ENCODE data around the gene ELF4. TPM values are rescaled to one million over a fixed set of nuclear protein-coding genes. Genes with fewer than 3 reads are reported as not detected.
A peak's percentile ranks its signal among the peaks of the same experiment; 100 is the strongest.

Gene ELF4
- total and polyA plus RNA-seq, 2 experiments from 2014 or later = 13.6 to 21.1 TPM

DNA sequence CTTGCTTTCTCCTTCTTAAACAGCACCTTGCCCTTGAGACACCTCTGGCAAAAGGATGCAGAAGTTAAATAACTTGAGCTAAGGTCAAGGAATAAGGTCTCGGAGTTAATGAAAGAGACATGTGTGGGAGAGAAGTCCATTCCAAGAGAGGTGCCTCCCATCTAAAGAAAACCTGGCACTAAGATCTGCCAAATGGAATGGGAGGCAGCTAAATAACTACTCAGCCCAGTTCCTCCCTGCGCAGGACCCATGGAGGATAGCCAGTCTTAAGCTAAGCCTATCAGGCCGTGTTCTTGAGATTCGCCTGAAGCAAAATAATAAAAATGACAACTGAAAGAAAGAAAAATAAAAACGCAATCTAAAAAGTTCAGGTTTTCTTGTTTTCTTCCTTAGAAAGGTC lies 20.7 kb upstream of the ELF4 start:
- Histone ChIP-seq H3K36me3 (replicated peaks; ENCODE audit: insufficient read depth, low read depth) (no peaks in the 10 kb centered on the region), H3K27me3 (no peaks in the 10 kb centered on the region), H3K4me3 (no peak overlapping the region), H3K27ac (no peak overlapping the region), H3K79me2 (no peaks in the 10 kb centered on the region), H3K9me3 (ENCODE audit: low read depth) (no peaks in the 10 kb centered on the region), H2AFZ (no peak overlapping the region), H3K4me2 (no peak overlapping the region), H4K20me1 (ENCODE audit: insufficient read depth, poor library complexity, severe bottlenecking) (no peaks in the 10 kb centered on the region), H3K9me2 (replicated peaks; ENCODE audit: insufficient read depth) (no peaks in the 10 kb centered on the region), H3K4me1 (ENCODE audit: insufficient read depth) (no peaks in the 10 kb centered on the region)
- TF ChIP-seq, protein P1, sequence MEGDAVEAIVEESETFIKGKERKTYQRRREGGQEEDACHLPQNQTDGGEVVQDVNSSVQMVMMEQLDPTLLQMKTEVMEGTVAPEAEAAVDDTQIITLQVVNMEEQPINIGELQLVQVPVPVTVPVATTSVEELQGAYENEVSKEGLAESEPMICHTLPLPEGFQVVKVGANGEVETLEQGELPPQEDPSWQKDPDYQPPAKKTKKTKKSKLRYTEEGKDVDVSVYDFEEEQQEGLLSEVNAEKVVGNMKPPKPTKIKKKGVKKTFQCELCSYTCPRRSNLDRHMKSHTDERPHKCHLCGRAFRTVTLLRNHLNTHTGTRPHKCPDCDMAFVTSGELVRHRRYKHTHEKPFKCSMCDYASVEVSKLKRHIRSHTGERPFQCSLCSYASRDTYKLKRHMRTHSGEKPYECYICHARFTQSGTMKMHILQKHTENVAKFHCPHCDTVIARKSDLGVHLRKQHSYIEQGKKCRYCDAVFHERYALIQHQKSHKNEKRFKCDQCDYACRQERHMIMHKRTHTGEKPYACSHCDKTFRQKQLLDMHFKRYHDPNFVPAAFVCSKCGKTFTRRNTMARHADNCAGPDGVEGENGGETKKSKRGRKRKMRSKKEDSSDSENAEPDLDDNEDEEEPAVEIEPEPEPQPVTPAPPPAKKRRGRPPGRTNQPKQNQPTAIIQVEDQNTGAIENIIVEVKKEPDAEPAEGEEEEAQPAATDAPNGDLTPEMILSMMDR (IDR thresholded peaks at IDR 0.05; ENCODE audit: poor library complexity) = no peak
- TF ChIP-seq EZH2 (IDR thresholded peaks at IDR 0.05; ENCODE audit: borderline replicate concordance) = no peak
- no peak for TF ChIP-seq EZH2phosphoT487 (IDR thresholded peaks at IDR 0.05; ENCODE audit: low read depth, severe bottlenecking, unreplicated experiment)
- DNase-seq (ENCODE audit: low spot score) = no peak
- WGBS (ENCODE audit: low lambda C conversion rate, missing lambda C conversion rate) = 87% methylated on average over 5 of the region's 5 CpGs

DNA sequence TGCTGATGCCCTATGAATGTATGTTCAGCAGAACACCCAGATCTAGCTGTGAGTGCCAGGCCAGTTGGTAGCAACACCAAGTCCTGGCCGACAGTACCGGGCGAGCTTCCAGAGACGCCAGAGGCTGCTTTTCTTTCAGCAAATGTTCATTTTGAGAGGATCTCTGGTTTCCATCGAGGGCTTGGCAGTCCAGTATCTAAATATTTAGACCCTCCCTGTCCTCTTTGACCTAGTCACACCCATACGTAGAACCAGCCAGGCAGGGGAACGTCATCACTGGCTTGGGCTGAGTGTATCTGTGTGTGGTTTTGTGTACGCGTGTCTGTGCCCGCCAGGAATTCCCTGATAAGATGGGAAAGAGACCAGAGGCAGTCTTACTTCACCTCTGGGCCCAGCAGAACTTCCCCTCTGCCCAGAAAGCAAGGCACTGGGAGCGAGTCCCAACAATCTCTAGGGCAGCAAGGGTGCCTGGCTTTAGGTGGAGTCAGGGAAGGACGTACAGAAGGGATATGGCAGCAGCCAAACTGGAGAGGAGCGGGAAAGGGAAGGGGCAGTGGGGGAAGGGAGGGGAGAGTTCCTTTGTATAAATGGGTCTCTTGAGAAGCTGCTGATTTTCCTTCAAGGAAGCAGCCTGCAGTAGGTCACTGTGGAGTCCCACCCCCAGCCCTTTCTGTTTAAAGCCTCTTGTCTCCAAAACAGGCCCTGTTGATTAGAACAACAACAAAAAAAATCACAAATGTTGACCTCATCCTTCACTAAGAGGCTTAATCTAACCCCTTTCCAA lies 15.0 kb upstream of the ELF4 start:
- peak; percentile 51 for DNase-seq (ENCODE audit: low spot score)
- H3K4me3 ChIP-seq = no peak overlapping the region

DNA sequence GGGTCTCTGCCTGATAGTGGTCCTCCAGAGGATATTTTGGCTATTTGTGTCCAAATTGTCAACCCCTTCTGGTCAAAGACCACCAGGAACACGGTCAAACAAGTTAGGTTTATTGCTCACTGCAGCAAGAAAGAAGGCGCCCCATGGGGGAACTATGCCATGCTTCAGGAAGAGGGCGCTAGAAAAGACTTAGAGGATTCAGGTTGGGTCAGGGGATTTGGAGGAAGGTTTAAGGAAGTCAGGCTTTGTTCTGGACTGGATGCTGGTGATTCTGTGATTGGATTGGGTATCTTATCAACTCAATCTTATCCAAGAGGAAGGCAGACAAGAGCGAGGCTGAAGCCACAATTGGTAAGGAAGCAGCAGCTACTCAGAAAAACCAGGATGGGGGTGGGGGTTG lies 14.3 kb upstream of the ELF4 start:
- no peaks in the 10 kb centered on the region for H4K20me1 ChIP-seq (ENCODE audit: insufficient read depth, poor library complexity, severe bottlenecking)
- no peak overlapping the region for H3K4me3 ChIP-seq
- H3K9me3 ChIP-seq (ENCODE audit: low read depth) = no peaks in the 10 kb centered on the region
- no peak overlapping the region for H3K4me2 ChIP-seq
- no peaks in the 10 kb centered on the region for H3K27me3 ChIP-seq
- TF ChIP-seq EZH2 (IDR thresholded peaks at IDR 0.05; ENCODE audit: borderline replicate concordance) = no peak
- TF ChIP-seq, protein P1 (IDR thresholded peaks at IDR 0.05; ENCODE audit: poor library complexity) = no peak
- no peak for TF ChIP-seq EZH2phosphoT487 (IDR thresholded peaks at IDR 0.05; ENCODE audit: low read depth, severe bottlenecking, unreplicated experiment)
- H3K4me1 ChIP-seq (ENCODE audit: insufficient read depth) = no peaks in the 10 kb centered on the region
- H3K27ac ChIP-seq = peak overlapping the region; percentile 65
- DNase-seq (ENCODE audit: low spot score) = no peak
- H3K79me2 ChIP-seq = no peaks in the 10 kb centered on the region
- no peaks in the 10 kb centered on the region for H3K9me2 ChIP-seq (replicated peaks; ENCODE audit: insufficient read depth)
- no peaks in the 10 kb centered on the region for H3K36me3 ChIP-seq (replicated peaks; ENCODE audit: insufficient read depth, low read depth)
- WGBS (ENCODE audit: low lambda C conversion rate, missing lambda C conversion rate) = 62% methylated on average over 4 of the region's 4 CpGs
- H2AFZ ChIP-seq = no peak overlapping the region

More for the DNA sequence above, 15.0 kb upstream of the ELF4 start:
- TF ChIP-seq EZH2phosphoT487 (IDR thresholded peaks at IDR 0.05; ENCODE audit: low read depth, severe bottlenecking, unreplicated experiment) = no peak
- TF ChIP-seq, protein P1 (IDR thresholded peaks at IDR 0.05; ENCODE audit: poor library complexity) = no peak
- no peak for TF ChIP-seq EZH2 (IDR thresholded peaks at IDR 0.05; ENCODE audit: borderline replicate concordance)
- no peaks in the 10 kb centered on the region for H3K9me2 ChIP-seq (replicated peaks; ENCODE audit: insufficient read depth)
- H3K27me3 ChIP-seq = no peaks in the 10 kb centered on the region
- no peaks in the 10 kb centered on the region for H3K9me3 ChIP-seq (ENCODE audit: low read depth)
- no peaks in the 10 kb centered on the region for H3K79me2 ChIP-seq
- H2AFZ ChIP-seq = no peak overlapping the region
- no peaks in the 10 kb centered on the region for H3K36me3 ChIP-seq (replicated peaks; ENCODE audit: insufficient read depth, low read depth)
- no peak overlapping the region for H3K4me2 ChIP-seq
- H3K27ac ChIP-seq = peak overlapping the region; percentile 81
- H3K4me1 ChIP-seq (ENCODE audit: insufficient read depth) = no peaks in the 10 kb centered on the region
- H4K20me1 ChIP-seq (ENCODE audit: insufficient read depth, poor library complexity, severe bottlenecking) = no peaks in the 10 kb centered on the region
- WGBS (ENCODE audit: low lambda C conversion rate, missing lambda C conversion rate) = 59% methylated on average over 13 of the region's 13 CpGs

Measured in hepatocyte (in vitro differentiated cells).